HCT116 (cell line): ENCODE measurements around the gene TRRAP. TPM values are rescaled to one million over a fixed set of nuclear protein-coding genes. Genes with fewer than 3 reads are reported as not detected.

ENCODE experiments used
- ATAC-seq: fragments of 200-7000 bp; cut with Tn5 transposase; 2 replicates; pipeline ENCODE4 v1.9.1; 2020; ENCODE audit warnings: mild to moderate bottlenecking, moderate library complexity
- BruUV-seq: library from RNA; stranded (reverse); fragments of 400-500 nt; replicated peaks from 2 replicates; lab custom pipeline; 2021; lab: Mats Ljungman, UMichigan
- CTCF ChIA-PET: fragments of 300-600 bp; sonication (Branson Sonifier 250); formaldehyde crosslinking; loops from one replicate; lab custom pipeline; 2021; ENCODE audit warnings: antibody characterized with exemption; lab: Charles Lee
- POLR2A ChIA-PET: fragments of 300-600, 350-600 bp; sonication (Branson Sonifier 250); formaldehyde crosslinking; loops from one replicate; lab custom pipeline; 2021; ENCODE audit warnings: antibody characterized with exemption; lab: Charles Lee
- RAD21 ChIA-PET, 2 experiments: fragments of 300-600 bp; sonication (Branson Sonifier 250); formaldehyde crosslinking; loops; one replicate each; lab custom pipeline; 2023; ENCODE audit warnings: low total read pairs in 2 of 2; ENCODE audit not compliant: uncharacterized antibody in 2 of 2, unreplicated experiment in 2 of 2, low non-redundant PET in 1 of 2; lab: Charles Lee
- DNase-seq: peaks from one replicate; pipeline ENCODE4 v3.0.0-alpha.2; 2010; ENCODE audit warnings: low read depth, low spot score
- H2AFZ ChIP-seq: fragments of 200-600 bp; shearing (Covaris generic), sonication (generic); 2 replicates; pipeline ENCODE4 v1.6.1; 2017; ENCODE audit warnings: low read depth, mixed run types, mixed read lengths, antibody characterized with exemption, low read length; ENCODE audit not compliant: poor library complexity, severe bottlenecking
- H3K27ac ChIP-seq: 2 replicates; pipeline ENCODE4 v1.5.1; 2012; ENCODE audit warnings: low read depth, low read length
- H3K27me3 ChIP-seq: fragments of 200-600 bp; sonication (generic); 2 replicates; pipeline ENCODE4 v1.6.1; 2016; ENCODE audit warnings: mixed run types, low read length, mixed read lengths; ENCODE audit not compliant: insufficient read depth
- H3K36me3 ChIP-seq, 2 experiments: fragments of 200-500 bp in 1 of 2; fragments of 200-600 bp in 1 of 2; sonication (Bioruptor generic) in 1 of 2; sonication (generic) in 1 of 2; 2 replicates each; pipeline versions ENCODE4 v1.5.1 to v1.6.1; 2014 to 2016; ENCODE audit warnings: low read length in 2 of 2, inconsistent platforms in 1 of 2, mixed read lengths in 1 of 2, mixed run types in 1 of 2; ENCODE audit not compliant: insufficient read depth in 2 of 2, control insufficient read depth in 1 of 2
- H3K4me1 ChIP-seq, 2 experiments: fragments of 200-600 bp in 1 of 2; sonication (generic) in 1 of 2; 2 replicates each; pipeline versions ENCODE4 v1.5.1 to v1.6.1; 2012 to 2017; ENCODE audit warnings: low read length in 2 of 2, inconsistent platforms in 1 of 2, mild to moderate bottlenecking in 1 of 2, mixed read lengths in 1 of 2, mixed run types in 1 of 2, moderate library complexity in 1 of 2; ENCODE audit not compliant: insufficient read depth in 2 of 2, control insufficient read depth in 1 of 2
- H3K4me2 ChIP-seq: fragments of 200-600 bp; sonication (generic); 2 replicates; pipeline ENCODE4 v1.6.1; 2017; ENCODE audit warnings: mixed run types, low read length, mixed read lengths
- H3K4me3 ChIP-seq, 2 experiments: fragments of 200-600 bp in 1 of 2; sonication (generic) in 1 of 2; replicated peaks in 1 of 2; 2 replicates each; pipeline ENCODE4 v1.5.1; 2011 to 2016; ENCODE audit warnings: low read length in 2 of 2, control low read depth in 1 of 2, low read depth in 1 of 2, mild to moderate bottlenecking in 1 of 2, mixed read lengths in 1 of 2, mixed run types in 1 of 2
- H3K79me2 ChIP-seq: fragments of 200-600 bp; sonication (generic); 2 replicates; pipeline ENCODE4 v1.6.1; 2017; ENCODE audit warnings: mild to moderate bottlenecking, mixed run types, low read length, moderate library complexity, mixed read lengths; ENCODE audit not compliant: insufficient read depth
- H3K9ac ChIP-seq: fragments of 200-600 bp; sonication (generic); 2 replicates; pipeline ENCODE4 v1.6.1; 2016; ENCODE audit warnings: low read length, mixed read lengths
- H3K9me2 ChIP-seq: fragments of 200-600 bp; sonication (generic), shearing (Covaris generic); 2 replicates; pipeline ENCODE4 v1.6.1; 2017; ENCODE audit warnings: mixed run types, mild to moderate bottlenecking, moderate library complexity; ENCODE audit not compliant: insufficient read depth
- H3K9me3 ChIP-seq, 2 experiments: fragments of 200-500 bp in 1 of 2; fragments of 200-600 bp in 1 of 2; sonication (Bioruptor generic) in 1 of 2; sonication (generic) in 1 of 2; 2 replicates each; pipeline ENCODE4 v1.6.1; 2014 to 2017; ENCODE audit warnings: low read length in 2 of 2, mixed read lengths in 2 of 2, inconsistent platforms in 1 of 2, low read depth in 1 of 2, mild to moderate bottlenecking in 1 of 2, mixed run types in 1 of 2, moderate library complexity in 1 of 2; ENCODE audit not compliant: control insufficient read depth in 1 of 2, insufficient read depth in 1 of 2
- H4K20me1 ChIP-seq: fragments of 200-600 bp; sonication (generic), shearing (Covaris generic); 2 replicates; pipeline ENCODE4 v1.6.1; 2017; ENCODE audit warnings: mixed run types, mild to moderate bottlenecking, moderate library complexity; ENCODE audit not compliant: insufficient read depth
- CBX3 ChIP-seq: IDR thresholded peaks from 2 replicates; pipeline ENCODE4 v1.6.1; 2012; ENCODE audit warnings: low read depth
- CEBPB ChIP-seq: IDR thresholded peaks from 2 replicates; pipeline ENCODE4 v1.6.1; 2012; ENCODE audit warnings: low read depth
- EGR1 ChIP-seq: IDR thresholded peaks from 2 replicates; pipeline ENCODE4 v1.6.1; 2012; ENCODE audit warnings: low read depth
- EZH2 ChIP-seq: fragments of 200-600 bp; sonication (generic); IDR thresholded peaks from 2 replicates; pipeline ENCODE4 v1.6.1; 2017; ENCODE audit warnings: antibody characterized with exemption, mixed run types
- EZH2phosphoT487 ChIP-seq: fragments of 200-600 bp; IDR thresholded peaks from 2 replicates; pipeline ENCODE4 v1.6.1; 2018; ENCODE audit warnings: antibody characterized with exemption, borderline replicate concordance
- JUND ChIP-seq: IDR thresholded peaks from 2 replicates; pipeline ENCODE4 v1.6.1; 2012
- POLR2A ChIP-seq: IDR thresholded peaks from 2 replicates; pipeline ENCODE4 v1.7.0; 2011; ENCODE audit warnings: borderline replicate concordance; ENCODE audit not compliant: insufficient read depth, insufficient read length; ENCODE audit errors: extremely low read depth
- POLR2AphosphoS5 ChIP-seq: IDR thresholded peaks from 2 replicates; pipeline ENCODE4 v1.6.1; 2011; ENCODE audit warnings: mild to moderate bottlenecking, low read depth, low read length, moderate library complexity
- SP1 ChIP-seq: IDR thresholded peaks from 2 replicates; pipeline ENCODE4 v1.6.1; 2012; ENCODE audit warnings: low read depth
- SRF ChIP-seq: IDR thresholded peaks from 2 replicates; pipeline ENCODE4 v1.6.1; 2012; ENCODE audit warnings: low read depth
- TCF7L2 ChIP-seq: IDR thresholded peaks from 2 replicates; pipeline ENCODE4 v1.7.0; 2011; ENCODE audit warnings: borderline replicate concordance, inconsistent platforms; ENCODE audit not compliant: insufficient read depth, insufficient read length; ENCODE audit errors: extremely low read depth
- YY1 ChIP-seq: IDR thresholded peaks from 2 replicates; pipeline ENCODE4 v1.6.1; 2011; ENCODE audit warnings: low read length, low read depth, moderate library complexity, mild to moderate bottlenecking; ENCODE audit not compliant: insufficient replicate concordance; ENCODE audit errors: extremely low read depth
- ZFX ChIP-seq: fragments of 450-650 bp; IDR thresholded peaks from 2 replicates; pipeline ENCODE4 v1.6.1; 2017
- intact Hi-C: fragments of 100-400 bp; cut with micrococcal nuclease; formaldehyde crosslinking; loops from 2 replicates; pipeline ENCODE4 v1.10.0; 2022
- total RNA-seq: library from RNA; stranded (reverse); gene quantifications from one replicate; pipeline ENCODE4 v1.2.1, GENCODE V29; 2021; ENCODE audit not compliant: unreplicated experiment
- TF ChIP-seq, protein P1 (sequence below), 3 experiments: fragments of 200-600 bp in 1 of 3; sonication (generic) in 1 of 3; IDR thresholded peaks in 2 of 3; conservative IDR thresholded peaks in 1 of 3; 2 replicates each; pipeline ENCODE4 v1.5.1; 2012 to 2017; ENCODE audit warnings: low read depth in 2 of 3, low read length in 2 of 3, antibody characterized with exemption in 1 of 3, borderline replicate concordance in 1 of 3, control low read depth in 1 of 3, mild to moderate bottlenecking in 1 of 3, mixed read lengths in 1 of 3, mixed run types in 1 of 3, moderate library complexity in 1 of 3; ENCODE audit not compliant: insufficient read depth in 1 of 3
- TF ChIP-seq, protein P2 (sequence below): IDR thresholded peaks from 2 replicates; pipeline ENCODE4 v1.6.1; 2012
- TF ChIP-seq, protein P3 (sequence below): IDR thresholded peaks from 2 replicates; pipeline ENCODE4 v1.6.1; 2012; ENCODE audit warnings: low read depth

Gene TRRAP
- total RNA-seq, 1 experiment from 2014 or later: 44.5 TPM

GRCh38 chr7:99054781-99055180, 176.4 kb downstream of the TRRAP start:
- POLR2A ChIA-PET: no interaction called here
- Histone ChIP-seq H3K9ac (no peak overlapping the region), H3K79me2 (no peaks in the 10 kb centered on the region), H2AFZ (no peak overlapping the region), H3K4me3 (no peak overlapping the region), H3K36me3 (peaks cover 30% of the 10 kb centered on the region in 2 experiments), H3K4me2 (no peak overlapping the region), H3K9me2 (no peaks in the 10 kb centered on the region), H3K9me3 (no peaks in the 10 kb centered on the region), H4K20me1 (no peaks in the 10 kb centered on the region), H3K4me1 (peaks cover 0 to 12% of the 10 kb centered on the region in 2 experiments; a peak in 1 of 4 replicates), H3K27me3 (no peaks in the 10 kb centered on the region), H3K27ac (no peak overlapping the region)
- no peak for DNase-seq
- ATAC-seq: no peak
- no peak for TF ChIP-seq EGR1
- TF ChIP-seq YY1: no peak
- no peak for TF ChIP-seq EZH2phosphoT487
- TF ChIP-seq POLR2AphosphoS5: no peak
- no peak for TF ChIP-seq SRF
- TF ChIP-seq, protein P1, sequence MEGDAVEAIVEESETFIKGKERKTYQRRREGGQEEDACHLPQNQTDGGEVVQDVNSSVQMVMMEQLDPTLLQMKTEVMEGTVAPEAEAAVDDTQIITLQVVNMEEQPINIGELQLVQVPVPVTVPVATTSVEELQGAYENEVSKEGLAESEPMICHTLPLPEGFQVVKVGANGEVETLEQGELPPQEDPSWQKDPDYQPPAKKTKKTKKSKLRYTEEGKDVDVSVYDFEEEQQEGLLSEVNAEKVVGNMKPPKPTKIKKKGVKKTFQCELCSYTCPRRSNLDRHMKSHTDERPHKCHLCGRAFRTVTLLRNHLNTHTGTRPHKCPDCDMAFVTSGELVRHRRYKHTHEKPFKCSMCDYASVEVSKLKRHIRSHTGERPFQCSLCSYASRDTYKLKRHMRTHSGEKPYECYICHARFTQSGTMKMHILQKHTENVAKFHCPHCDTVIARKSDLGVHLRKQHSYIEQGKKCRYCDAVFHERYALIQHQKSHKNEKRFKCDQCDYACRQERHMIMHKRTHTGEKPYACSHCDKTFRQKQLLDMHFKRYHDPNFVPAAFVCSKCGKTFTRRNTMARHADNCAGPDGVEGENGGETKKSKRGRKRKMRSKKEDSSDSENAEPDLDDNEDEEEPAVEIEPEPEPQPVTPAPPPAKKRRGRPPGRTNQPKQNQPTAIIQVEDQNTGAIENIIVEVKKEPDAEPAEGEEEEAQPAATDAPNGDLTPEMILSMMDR (IDR thresholded peaks at IDR 0.05 in 2 of 3, conservative IDR thresholded peaks at IDR 0.05 in 1 of 3; ENCODE audit: borderline replicate concordance in 1 of 3, insufficient read depth in 1 of 3, low read depth in 2 of 3, low read length in 2 of 3): no peak
- no peak for TF ChIP-seq JUND
- TF ChIP-seq, protein P2, sequence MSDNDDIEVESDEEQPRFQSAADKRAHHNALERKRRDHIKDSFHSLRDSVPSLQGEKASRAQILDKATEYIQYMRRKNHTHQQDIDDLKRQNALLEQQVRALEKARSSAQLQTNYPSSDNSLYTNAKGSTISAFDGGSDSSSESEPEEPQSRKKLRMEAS: no peak
- no peak for TF ChIP-seq SP1
- TF ChIP-seq ZFX: no peak
- no peak for TF ChIP-seq POLR2A
- TF ChIP-seq EZH2: no peak
- no peak for TF ChIP-seq CEBPB
- TF ChIP-seq, protein P3, sequence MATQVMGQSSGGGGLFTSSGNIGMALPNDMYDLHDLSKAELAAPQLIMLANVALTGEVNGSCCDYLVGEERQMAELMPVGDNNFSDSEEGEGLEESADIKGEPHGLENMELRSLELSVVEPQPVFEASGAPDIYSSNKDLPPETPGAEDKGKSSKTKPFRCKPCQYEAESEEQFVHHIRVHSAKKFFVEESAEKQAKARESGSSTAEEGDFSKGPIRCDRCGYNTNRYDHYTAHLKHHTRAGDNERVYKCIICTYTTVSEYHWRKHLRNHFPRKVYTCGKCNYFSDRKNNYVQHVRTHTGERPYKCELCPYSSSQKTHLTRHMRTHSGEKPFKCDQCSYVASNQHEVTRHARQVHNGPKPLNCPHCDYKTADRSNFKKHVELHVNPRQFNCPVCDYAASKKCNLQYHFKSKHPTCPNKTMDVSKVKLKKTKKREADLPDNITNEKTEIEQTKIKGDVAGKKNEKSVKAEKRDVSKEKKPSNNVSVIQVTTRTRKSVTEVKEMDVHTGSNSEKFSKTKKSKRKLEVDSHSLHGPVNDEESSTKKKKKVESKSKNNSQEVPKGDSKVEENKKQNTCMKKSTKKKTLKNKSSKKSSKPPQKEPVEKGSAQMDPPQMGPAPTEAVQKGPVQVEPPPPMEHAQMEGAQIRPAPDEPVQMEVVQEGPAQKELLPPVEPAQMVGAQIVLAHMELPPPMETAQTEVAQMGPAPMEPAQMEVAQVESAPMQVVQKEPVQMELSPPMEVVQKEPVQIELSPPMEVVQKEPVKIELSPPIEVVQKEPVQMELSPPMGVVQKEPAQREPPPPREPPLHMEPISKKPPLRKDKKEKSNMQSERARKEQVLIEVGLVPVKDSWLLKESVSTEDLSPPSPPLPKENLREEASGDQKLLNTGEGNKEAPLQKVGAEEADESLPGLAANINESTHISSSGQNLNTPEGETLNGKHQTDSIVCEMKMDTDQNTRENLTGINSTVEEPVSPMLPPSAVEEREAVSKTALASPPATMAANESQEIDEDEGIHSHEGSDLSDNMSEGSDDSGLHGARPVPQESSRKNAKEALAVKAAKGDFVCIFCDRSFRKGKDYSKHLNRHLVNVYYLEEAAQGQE: no peak
- no peak for TF ChIP-seq TCF7L2
- no peak for TF ChIP-seq CBX3
- RAD21 ChIA-PET: no interaction called here
- no TSS peak for BruUV-seq
- CTCF ChIA-PET: no interaction called here
- intact Hi-C loops: no loop called here
